OCI-LY3 (cell line): Measurements from ENCODE around the gene KCNIP4.

ENCODE experiments used
- EZH2phosphoT487 ChIP-seq: fragments of 200-600 bp; shearing (Covaris generic); IDR thresholded peaks from 2 replicates; pipeline ENCODE4 v1.6.1; 2018; ENCODE audit warnings: antibody characterized with exemption, mixed run types, low read depth
- TF ChIP-seq, protein P1 (sequence below): fragments of 200-600, 300-600 bp; sonication (generic); IDR thresholded peaks from 2 replicates; pipeline ENCODE4 v1.5.1; 2014; ENCODE audit warnings: antibody characterized with exemption, low read length, low read depth

DNA sequence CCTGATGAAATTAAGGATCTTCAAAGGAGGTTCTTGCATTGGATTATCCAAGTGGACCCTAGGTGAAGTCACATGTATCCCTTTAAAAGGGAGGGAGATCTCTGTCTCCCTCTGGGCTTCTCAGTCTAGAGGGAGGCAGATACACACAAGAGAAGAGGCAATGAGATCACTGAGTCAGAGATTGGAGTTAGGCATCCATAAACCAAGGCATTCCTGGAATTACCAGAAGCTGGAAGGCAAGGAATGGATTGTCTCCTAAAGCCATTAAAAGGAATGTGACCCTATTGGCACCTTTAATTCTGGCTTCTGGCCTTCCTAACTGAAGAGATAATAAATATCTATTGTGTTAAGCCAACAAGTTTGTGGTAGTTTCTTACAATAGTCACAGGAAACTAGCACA lies 865.2 kb downstream of the KCNIP4 start:
- TF ChIP-seq, protein P1, sequence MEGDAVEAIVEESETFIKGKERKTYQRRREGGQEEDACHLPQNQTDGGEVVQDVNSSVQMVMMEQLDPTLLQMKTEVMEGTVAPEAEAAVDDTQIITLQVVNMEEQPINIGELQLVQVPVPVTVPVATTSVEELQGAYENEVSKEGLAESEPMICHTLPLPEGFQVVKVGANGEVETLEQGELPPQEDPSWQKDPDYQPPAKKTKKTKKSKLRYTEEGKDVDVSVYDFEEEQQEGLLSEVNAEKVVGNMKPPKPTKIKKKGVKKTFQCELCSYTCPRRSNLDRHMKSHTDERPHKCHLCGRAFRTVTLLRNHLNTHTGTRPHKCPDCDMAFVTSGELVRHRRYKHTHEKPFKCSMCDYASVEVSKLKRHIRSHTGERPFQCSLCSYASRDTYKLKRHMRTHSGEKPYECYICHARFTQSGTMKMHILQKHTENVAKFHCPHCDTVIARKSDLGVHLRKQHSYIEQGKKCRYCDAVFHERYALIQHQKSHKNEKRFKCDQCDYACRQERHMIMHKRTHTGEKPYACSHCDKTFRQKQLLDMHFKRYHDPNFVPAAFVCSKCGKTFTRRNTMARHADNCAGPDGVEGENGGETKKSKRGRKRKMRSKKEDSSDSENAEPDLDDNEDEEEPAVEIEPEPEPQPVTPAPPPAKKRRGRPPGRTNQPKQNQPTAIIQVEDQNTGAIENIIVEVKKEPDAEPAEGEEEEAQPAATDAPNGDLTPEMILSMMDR: no peak
- no peak for TF ChIP-seq EZH2phosphoT487
